AG04450 (cell line): ENCODE data around the gene LRRC38. TPM values are rescaled to one million over a fixed set of nuclear protein-coding genes. Genes with fewer than 3 reads are reported as not detected.

Source experiments
- CTCF ChIA-PET: fragments of 300-600, 350-600 bp; formaldehyde crosslinking; extraction: SDS; loops from one replicate; lab custom pipeline; 2022; ENCODE audit warnings: antibody characterized with exemption, inconsistent platforms; lab: Charles Lee
- POLR2A ChIA-PET: fragments of 350-600 bp; formaldehyde crosslinking; extraction: SDS; loops from one replicate; lab custom pipeline; 2021; ENCODE audit warnings: antibody characterized with exemption, inconsistent platforms; lab: Yijun Ruan, JAX
- DNase-seq: peaks from one replicate; pipeline ENCODE4 v3.0.0-alpha.2; 2011; ENCODE audit warnings: low read depth, low spot score
- H3K27ac ChIP-seq: one replicate; pipeline ENCODE4 v1.5.1; 2012; ENCODE audit warnings: low read depth, low read length, control low read depth
- H3K27me3 ChIP-seq: one replicate; pipeline ENCODE4 v1.6.0; 2012; ENCODE audit warnings: low read length; ENCODE audit not compliant: control insufficient read depth, insufficient read depth
- H3K4me3 ChIP-seq: 2 replicates; pipeline ENCODE4 v1.5.1; 2011; ENCODE audit warnings: mild to moderate bottlenecking, low read depth, low read length, control low read depth
- H3K9me3 ChIP-seq: 2 replicates; pipeline ENCODE4 v1.5.1; 2012; ENCODE audit warnings: low read length; ENCODE audit not compliant: control insufficient read depth, insufficient read depth
- CTCF ChIP-seq: IDR thresholded peaks from 2 replicates; pipeline ENCODE4 v1.5.1; 2011; ENCODE audit warnings: low read depth, low read length, control low read depth, inconsistent platforms
- polyA plus RNA-seq: library from polyadenylated mRNA; depleted of rRNA; stranded (reverse); fragments of >200 nt; gene quantifications from 2 replicates; pipeline ENCODE4 v1.2.3, GENCODE V29; 2011

LRRC38 gene
- polyA plus RNA-seq, 1 experiment = not detected

DNA sequence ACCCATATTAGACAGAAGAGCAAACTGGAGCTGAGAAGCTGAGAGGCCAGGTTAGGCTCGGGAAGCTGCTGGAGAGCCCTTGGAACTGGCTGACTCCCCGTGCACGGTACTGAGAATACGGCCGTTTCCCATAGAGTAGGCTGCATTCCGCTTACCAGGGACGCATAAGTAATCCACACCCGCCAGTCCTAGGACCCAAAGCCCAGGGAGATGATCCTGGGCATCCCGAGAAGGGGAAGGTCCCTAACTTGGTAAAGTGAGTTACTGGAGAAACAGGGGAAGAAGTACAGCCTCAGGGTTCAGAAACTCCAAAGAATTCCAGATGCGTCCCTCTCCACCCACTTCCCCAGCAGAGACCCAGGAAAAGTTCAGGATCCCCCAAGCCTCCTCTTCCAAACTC lies 1.3 kb downstream of the LRRC38 start:
- H3K27me3 ChIP-seq = no peaks in the 10 kb centered on the region
- no peak for DNase-seq
- H3K27ac ChIP-seq = no peak overlapping the region
- peaks cover 68% of the 10 kb centered on the region for H3K9me3 ChIP-seq
- ChIA-PET CTCF (no interaction called here), POLR2A (no interaction called here)
- no peak overlapping the region for H3K4me3 ChIP-seq
- TF ChIP-seq CTCF = no peak

DNA sequence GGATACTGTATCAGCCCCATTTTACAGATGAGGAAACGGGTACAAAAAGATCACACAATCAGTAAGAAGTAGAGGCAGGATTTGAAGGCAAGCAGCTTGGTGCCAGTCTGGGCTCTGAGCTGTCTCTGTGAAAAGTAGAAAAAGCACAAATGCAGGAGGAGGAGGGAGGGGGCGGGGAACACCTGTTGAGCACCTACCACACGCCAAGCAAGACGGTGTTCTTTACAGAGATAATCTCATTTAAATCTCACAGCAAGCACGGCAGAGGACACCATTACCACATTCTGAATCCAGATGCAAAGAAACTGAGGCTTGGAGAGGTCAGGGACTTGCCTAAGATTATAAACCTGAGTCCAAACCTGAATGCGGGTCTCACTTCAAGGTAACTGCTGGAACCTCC lies 3.3 kb downstream of the LRRC38 start:
- CTCF ChIA-PET = no interaction called here
- Histone ChIP-seq H3K27me3 (no peaks in the 10 kb centered on the region), H3K9me3 (peaks cover 76% of the 10 kb centered on the region), H3K4me3 (no peak overlapping the region), H3K27ac (no peak overlapping the region)
- POLR2A ChIA-PET = no interaction called here
- no peak for DNase-seq
- TF ChIP-seq CTCF = no peak

GRCh38 chr1:13507075-13507474 lies 6.7 kb downstream of the LRRC38 start:
- peaks cover 76% of the 10 kb centered on the region for H3K9me3 ChIP-seq
- no peak for DNase-seq
- TF ChIP-seq CTCF = no peak
- no peak overlapping the region for H3K27ac ChIP-seq
- POLR2A ChIA-PET = no interaction called here
- no peak overlapping the region for H3K4me3 ChIP-seq
- CTCF ChIA-PET = no interaction called here
- H3K27me3 ChIP-seq = no peaks in the 10 kb centered on the region

- no peak for TF ChIP-seq CTCF
- Histone ChIP-seq H3K27ac (no peak overlapping the region), H3K9me3 (peaks cover 64% of the 10 kb centered on the region), H3K27me3 (no peaks in the 10 kb centered on the region), H3K4me3 (no peak overlapping the region)
- POLR2A ChIA-PET = no interaction called here
- no peak for DNase-seq
- CTCF ChIA-PET = no interaction called here
Measured at GRCh38 chr1:13505020-13505419, 8.8 kb downstream of the LRRC38 start.

DNA sequence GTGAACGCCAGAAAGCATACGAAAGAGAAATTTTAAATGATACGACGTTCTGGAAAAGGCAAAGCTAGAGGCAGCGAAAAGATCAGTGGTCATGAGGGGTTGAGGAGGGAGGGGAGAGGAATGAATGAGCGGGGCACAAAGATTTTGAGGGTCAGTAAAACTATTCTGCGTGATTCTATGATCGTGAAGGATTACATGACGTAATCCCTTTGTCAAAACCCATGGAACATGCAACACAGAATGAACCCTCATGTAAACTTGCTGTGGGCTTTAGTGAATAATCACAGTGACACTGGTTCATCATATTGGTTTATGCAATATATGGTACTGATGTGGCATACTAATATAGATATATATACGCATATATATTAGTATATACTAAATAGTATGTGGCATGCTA lies 13.0 kb downstream of the LRRC38 start:
- POLR2A ChIA-PET = no interaction called here
- H3K27me3 ChIP-seq = no peaks in the 10 kb centered on the region

More for the DNA sequence above, 13.0 kb downstream of the LRRC38 start:
- Histone ChIP-seq H3K4me3 (no peak overlapping the region), H3K27ac (no peak overlapping the region), H3K9me3 (peaks cover 67% of the 10 kb centered on the region)
- CTCF ChIA-PET = no interaction called here
- DNase-seq = no peak
- TF ChIP-seq CTCF = no peak
